HepG2 (cell line): ENCODE data around the gene GALNT9.

Experiments
- PATZ1 ChIP-seq: sonication (generic); formaldehyde crosslinking; IDR thresholded peaks from 2 replicates; pipeline ENCODE4 v1.4.0; 2020; ENCODE audit warnings: missing genetic modification reagents
- ZNF501 ChIP-seq: sonication (generic); formaldehyde crosslinking; IDR thresholded peaks from 2 replicates; pipeline ENCODE4 v1.5.1; 2020; ENCODE audit warnings: mild to moderate bottlenecking, moderate library complexity, missing genetic modification reagents
- ZNF572 ChIP-seq: sonication (generic); formaldehyde crosslinking; IDR thresholded peaks from 2 replicates; pipeline ENCODE4 v1.5.1; 2020; ENCODE audit warnings: mild to moderate bottlenecking, missing genetic modification reagents

GRCh38 chr12:132325733-132326130 lies 3.7 kb downstream of the GALNT9 start:
- no peak for TF ChIP-seq ZNF501 (CRISPR knock-in tag)
- no peak for TF ChIP-seq ZNF572
- no peak for TF ChIP-seq PATZ1 (CRISPR knock-in tag)
